ENCODE measurements around the gene ABI3BP.

ABI3BP gene

DNA sequence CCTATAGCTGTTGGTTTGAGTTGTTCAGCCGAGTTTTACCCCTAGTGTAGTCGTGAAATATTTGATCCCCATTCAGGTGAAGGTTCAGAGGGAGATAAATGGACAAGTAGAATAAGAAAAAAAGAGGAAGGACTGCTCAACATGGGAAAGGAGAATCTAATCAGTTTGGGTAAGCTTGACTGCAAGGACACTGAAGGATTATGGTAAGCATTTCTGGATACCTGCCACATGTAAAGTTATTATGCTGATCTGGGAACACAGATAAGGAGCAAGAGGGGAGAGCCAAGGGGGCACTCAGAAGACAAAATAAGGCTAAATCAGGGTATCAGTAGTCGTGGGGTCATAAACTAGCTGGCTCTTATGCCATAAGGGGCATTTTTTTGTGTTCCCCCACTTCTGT lies 234.1 kb downstream of the ABI3BP start:
- Histone ChIP-seq H3K27ac (ENCODE audit: insufficient read depth, low read length, poor library complexity, severe bottlenecking) (no peak overlapping the region), H3K36me3 (ENCODE audit: control insufficient read depth, insufficient read depth, low read length) (no peaks in the 10 kb centered on the region), H3K4me3 (ENCODE audit: insufficient read depth, low read depth, low read length, poor library complexity, severe bottlenecking) (no peak overlapping the region), H3K9me3 (ENCODE audit: control insufficient read depth, low read length) (no peaks in the 10 kb centered on the region), H3K4me1 (ENCODE audit: control insufficient read depth, insufficient read depth, low read length, poor library complexity, severe bottlenecking) (no peaks in the 10 kb centered on the region), H3K27me3 (replicated peaks; ENCODE audit: control insufficient read depth, insufficient read depth, low read length, poor library complexity, severe bottlenecking) (no peaks in the 10 kb centered on the region)
- DNase-seq: no peak

DNA sequence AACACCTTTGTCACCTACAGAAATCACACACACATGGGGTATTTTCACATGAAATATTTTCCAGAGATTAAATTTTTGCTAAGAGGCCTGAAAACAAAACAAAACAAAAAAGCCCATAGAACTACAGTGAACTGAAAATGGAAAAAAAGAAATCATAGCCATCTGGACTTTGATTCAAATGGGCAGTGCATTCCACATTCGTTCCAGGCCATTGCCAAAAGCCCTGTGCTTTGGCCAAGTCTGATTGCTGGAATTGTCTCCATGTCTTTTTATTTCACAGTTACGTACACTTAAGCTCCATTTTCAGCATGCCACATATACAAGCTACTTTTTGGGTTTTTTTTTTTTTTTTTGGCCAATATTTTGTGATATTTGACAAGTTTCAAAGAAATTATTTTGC lies 236.8 kb downstream of the ABI3BP start:
- Histone ChIP-seq H3K4me3 (ENCODE audit: insufficient read depth, low read depth, low read length, poor library complexity, severe bottlenecking) (no peak overlapping the region), H3K36me3 (ENCODE audit: control insufficient read depth, insufficient read depth, low read length) (peaks cover 6% of the 10 kb centered on the region), H3K27ac (ENCODE audit: insufficient read depth, low read length, poor library complexity, severe bottlenecking) (no peak overlapping the region), H3K4me1 (ENCODE audit: control insufficient read depth, insufficient read depth, low read length, poor library complexity, severe bottlenecking) (no peaks in the 10 kb centered on the region), H3K27me3 (replicated peaks; ENCODE audit: control insufficient read depth, insufficient read depth, low read length, poor library complexity, severe bottlenecking) (no peaks in the 10 kb centered on the region), H3K9me3 (ENCODE audit: control insufficient read depth, low read length) (no peaks in the 10 kb centered on the region)
- DNase-seq: no peak

DNA sequence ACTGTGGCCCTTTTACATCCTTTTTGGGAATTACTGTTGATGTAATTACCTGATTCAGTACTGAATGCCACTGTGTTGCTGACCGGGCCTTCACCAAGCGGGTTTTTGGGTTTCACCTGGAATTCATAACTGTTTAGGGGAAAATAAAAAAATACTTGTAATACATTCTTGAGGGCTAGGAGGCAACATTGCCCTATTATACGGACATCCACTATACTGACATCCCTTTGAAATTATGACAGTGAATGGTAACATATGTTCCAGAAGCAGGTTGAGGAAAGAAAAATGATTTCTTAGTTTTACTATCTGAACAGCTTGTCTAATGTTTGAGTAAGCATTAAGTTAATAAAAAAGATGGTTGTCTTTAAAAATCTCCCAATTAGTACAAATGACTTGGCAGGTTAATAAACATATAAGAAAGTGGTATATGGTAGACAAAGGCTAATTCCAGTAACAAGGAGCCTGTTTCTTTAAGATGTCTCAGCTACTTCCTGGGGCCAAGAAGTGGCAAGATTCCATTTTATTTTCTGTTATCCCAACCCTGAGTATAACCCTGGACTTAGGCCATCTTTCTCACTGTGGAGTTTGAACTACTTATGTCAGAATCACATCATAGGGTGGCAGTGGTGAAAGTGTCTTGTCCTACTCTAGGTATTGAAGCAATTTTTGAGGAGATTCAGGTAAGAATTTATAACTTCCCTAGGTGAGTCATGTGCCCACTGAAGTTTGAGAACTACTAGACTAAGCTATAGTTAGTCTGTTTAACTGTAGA lies 238.5 kb downstream of the ABI3BP start:
- H3K36me3 ChIP-seq (ENCODE audit: control insufficient read depth, insufficient read depth, low read length): peaks cover 10% of the 10 kb centered on the region
- no peaks in the 10 kb centered on the region for H3K4me1 ChIP-seq (ENCODE audit: control insufficient read depth, insufficient read depth, low read length, poor library complexity, severe bottlenecking)
- no peaks in the 10 kb centered on the region for H3K9me3 ChIP-seq (ENCODE audit: control insufficient read depth, low read length)
- H3K27ac ChIP-seq (ENCODE audit: insufficient read depth, low read length, poor library complexity, severe bottlenecking): no peak overlapping the region
- no peak overlapping the region for H3K4me3 ChIP-seq (ENCODE audit: insufficient read depth, low read depth, low read length, poor library complexity, severe bottlenecking)
- H3K27me3 ChIP-seq (replicated peaks; ENCODE audit: control insufficient read depth, insufficient read depth, low read length, poor library complexity, severe bottlenecking): no peaks in the 10 kb centered on the region
- DNase-seq: no peak

DNA sequence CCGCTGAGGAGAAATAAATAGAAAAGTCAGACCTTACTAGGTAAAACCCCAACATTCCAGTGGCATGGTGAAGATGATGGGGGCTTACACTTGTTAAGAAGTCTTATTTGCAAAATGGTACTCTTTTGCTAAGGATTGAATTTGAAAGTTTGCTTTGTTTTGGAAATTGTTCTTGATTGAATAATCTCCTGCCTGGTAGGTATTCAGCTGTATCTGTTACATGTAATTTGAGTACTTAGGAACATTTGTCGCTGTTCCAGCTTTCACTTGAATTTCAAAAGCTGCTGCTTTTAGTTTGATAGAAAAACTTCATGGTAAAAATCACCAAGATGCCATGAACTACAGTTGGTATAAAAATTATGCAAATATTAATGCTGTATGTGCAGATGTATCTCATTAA lies 239.4 kb downstream of the ABI3BP start:
- no peak overlapping the region for H3K27ac ChIP-seq (ENCODE audit: insufficient read depth, low read length, poor library complexity, severe bottlenecking)
- no peaks in the 10 kb centered on the region for H3K9me3 ChIP-seq (ENCODE audit: control insufficient read depth, low read length)
- H3K4me1 ChIP-seq (ENCODE audit: control insufficient read depth, insufficient read depth, low read length, poor library complexity, severe bottlenecking): no peaks in the 10 kb centered on the region
- H3K27me3 ChIP-seq (replicated peaks; ENCODE audit: control insufficient read depth, insufficient read depth, low read length, poor library complexity, severe bottlenecking): no peaks in the 10 kb centered on the region
- no peak for DNase-seq
- peaks cover 18% of the 10 kb centered on the region for H3K36me3 ChIP-seq (ENCODE audit: control insufficient read depth, insufficient read depth, low read length)
- no peak overlapping the region for H3K4me3 ChIP-seq (ENCODE audit: insufficient read depth, low read depth, low read length, poor library complexity, severe bottlenecking)

DNA sequence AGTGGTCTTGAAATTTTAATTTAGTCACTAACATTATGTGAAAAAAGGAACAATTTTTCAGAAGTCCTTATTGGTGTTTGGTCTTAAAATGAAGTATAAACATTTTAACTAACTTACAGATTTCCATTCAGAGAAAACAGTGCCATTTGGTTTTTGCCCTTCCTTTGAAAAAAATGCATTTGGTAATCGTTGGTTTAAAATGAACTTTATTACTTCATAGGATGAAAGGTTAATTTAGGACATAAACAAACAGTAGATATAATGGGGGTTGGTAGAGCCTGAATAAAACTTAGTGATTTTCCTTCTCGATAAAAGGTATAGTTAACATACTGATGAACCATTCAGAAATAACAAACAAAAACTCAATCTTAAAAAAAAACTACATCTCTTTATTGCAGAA lies 244.3 kb downstream of the ABI3BP start:
- Histone ChIP-seq H3K36me3 (ENCODE audit: control insufficient read depth, insufficient read depth, low read length) (peaks cover 49% of the 10 kb centered on the region), H3K4me1 (ENCODE audit: control insufficient read depth, insufficient read depth, low read length, poor library complexity, severe bottlenecking) (no peaks in the 10 kb centered on the region), H3K27ac (ENCODE audit: insufficient read depth, low read length, poor library complexity, severe bottlenecking) (no peak overlapping the region), H3K9me3 (ENCODE audit: control insufficient read depth, low read length) (no peaks in the 10 kb centered on the region), H3K27me3 (replicated peaks; ENCODE audit: control insufficient read depth, insufficient read depth, low read length, poor library complexity, severe bottlenecking) (no peaks in the 10 kb centered on the region), H3K4me3 (ENCODE audit: insufficient read depth, low read depth, low read length, poor library complexity, severe bottlenecking) (no peak overlapping the region)
- DNase-seq: no peak

DNA sequence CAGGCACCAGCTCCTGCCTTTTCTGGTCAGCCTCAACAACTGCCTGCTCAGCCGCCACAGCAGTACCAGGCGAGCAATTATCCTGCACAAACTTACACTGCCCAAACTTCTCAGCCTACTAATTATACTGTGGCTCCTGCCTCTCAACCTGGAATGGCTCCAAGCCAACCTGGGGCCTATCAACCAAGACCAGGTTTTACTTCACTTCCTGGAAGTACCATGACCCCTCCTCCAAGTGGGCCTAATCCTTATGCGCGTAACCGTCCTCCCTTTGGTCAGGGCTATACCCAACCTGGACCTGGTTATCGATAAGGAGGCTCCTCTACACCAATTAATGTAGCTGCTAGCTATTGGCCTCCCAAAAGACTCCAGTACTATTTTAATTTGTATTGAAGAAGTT lies 245.0 kb downstream of the ABI3BP start:
- DNase-seq: no peak
- Histone ChIP-seq H3K27ac (ENCODE audit: insufficient read depth, low read length, poor library complexity, severe bottlenecking) (no peak overlapping the region), H3K4me3 (ENCODE audit: insufficient read depth, low read depth, low read length, poor library complexity, severe bottlenecking) (no peak overlapping the region), H3K4me1 (ENCODE audit: control insufficient read depth, insufficient read depth, low read length, poor library complexity, severe bottlenecking) (no peaks in the 10 kb centered on the region), H3K9me3 (ENCODE audit: control insufficient read depth, low read length) (no peaks in the 10 kb centered on the region), H3K27me3 (replicated peaks; ENCODE audit: control insufficient read depth, insufficient read depth, low read length, poor library complexity, severe bottlenecking) (no peaks in the 10 kb centered on the region), H3K36me3 (ENCODE audit: control insufficient read depth, insufficient read depth, low read length) (peaks cover 49% of the 10 kb centered on the region)

DNA sequence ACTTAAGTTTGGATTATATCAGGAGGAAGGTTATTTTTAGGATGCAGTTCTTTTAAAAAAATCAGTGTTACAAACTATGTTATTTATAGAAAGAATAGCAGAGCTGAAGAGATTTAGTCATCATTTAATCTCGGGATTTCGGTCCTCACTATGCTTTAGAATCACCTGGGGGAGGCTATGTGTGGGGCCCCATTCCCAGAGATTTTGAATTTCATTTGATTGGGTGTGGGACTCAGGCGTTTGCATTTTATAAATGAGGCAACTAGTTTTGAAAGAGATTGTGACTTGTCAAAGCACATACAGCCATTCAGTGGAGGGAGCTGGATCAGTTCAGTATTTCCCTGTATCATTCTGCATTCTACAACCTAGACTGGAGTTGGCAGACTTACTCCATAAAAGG lies 247.1 kb downstream of the ABI3BP start:
- no peak for DNase-seq
- Histone ChIP-seq H3K27me3 (replicated peaks; ENCODE audit: control insufficient read depth, insufficient read depth, low read length, poor library complexity, severe bottlenecking) (no peaks in the 10 kb centered on the region), H3K36me3 (ENCODE audit: control insufficient read depth, insufficient read depth, low read length) (peaks cover 46% of the 10 kb centered on the region), H3K4me1 (ENCODE audit: control insufficient read depth, insufficient read depth, low read length, poor library complexity, severe bottlenecking) (no peaks in the 10 kb centered on the region), H3K9me3 (ENCODE audit: control insufficient read depth, low read length) (no peaks in the 10 kb centered on the region), H3K4me3 (ENCODE audit: insufficient read depth, low read depth, low read length, poor library complexity, severe bottlenecking) (no peak overlapping the region), H3K27ac (ENCODE audit: insufficient read depth, low read length, poor library complexity, severe bottlenecking) (no peak overlapping the region)

DNA sequence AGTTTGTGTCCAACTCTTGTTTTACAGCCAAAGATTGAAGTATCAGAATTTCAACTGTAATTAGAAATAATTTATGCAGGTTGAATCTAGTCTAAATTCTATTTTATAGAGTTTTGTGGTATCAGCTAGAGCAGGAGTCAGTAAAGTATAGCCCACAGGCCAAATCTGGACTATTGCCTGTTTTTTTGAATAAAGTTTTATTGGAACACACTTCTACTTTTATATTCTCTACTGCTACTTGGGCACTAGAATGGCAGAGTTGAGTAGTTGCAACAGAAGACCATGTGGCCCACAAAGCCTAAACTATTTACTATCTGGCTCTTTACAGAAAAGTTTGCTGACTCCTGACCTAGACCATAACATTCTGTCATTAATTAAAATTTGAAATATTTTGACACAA lies 247.6 kb downstream of the ABI3BP start:
- Histone ChIP-seq H3K36me3 (ENCODE audit: control insufficient read depth, insufficient read depth, low read length) (peaks cover 44% of the 10 kb centered on the region), H3K27me3 (replicated peaks; ENCODE audit: control insufficient read depth, insufficient read depth, low read length, poor library complexity, severe bottlenecking) (no peaks in the 10 kb centered on the region), H3K4me1 (ENCODE audit: control insufficient read depth, insufficient read depth, low read length, poor library complexity, severe bottlenecking) (no peaks in the 10 kb centered on the region), H3K4me3 (ENCODE audit: insufficient read depth, low read depth, low read length, poor library complexity, severe bottlenecking) (no peak overlapping the region), H3K9me3 (ENCODE audit: control insufficient read depth, low read length) (no peaks in the 10 kb centered on the region), H3K27ac (ENCODE audit: insufficient read depth, low read length, poor library complexity, severe bottlenecking) (no peak overlapping the region)
- no peak for DNase-seq

DNA sequence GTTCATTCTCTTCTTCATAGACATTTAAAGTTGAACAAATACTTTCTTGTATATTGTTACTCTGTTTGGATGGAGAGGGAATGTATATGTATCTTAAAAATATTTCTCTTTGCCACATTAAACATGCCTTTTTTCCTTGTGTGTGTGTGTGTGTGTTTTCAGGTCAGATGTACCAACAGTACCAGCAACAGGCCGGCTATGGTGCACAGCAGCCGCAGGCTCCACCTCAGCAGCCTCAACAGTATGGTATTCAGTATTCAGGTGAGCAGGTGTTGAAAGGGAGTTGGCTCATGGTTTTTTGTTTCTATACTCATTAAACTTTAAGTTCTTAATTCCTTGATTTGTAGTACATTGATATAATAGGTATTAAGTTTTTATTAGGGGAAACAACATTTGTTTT lies 248.6 kb downstream of the ABI3BP start:
- Histone ChIP-seq H3K36me3 (ENCODE audit: control insufficient read depth, insufficient read depth, low read length) (peaks cover 50% of the 10 kb centered on the region), H3K4me1 (ENCODE audit: control insufficient read depth, insufficient read depth, low read length, poor library complexity, severe bottlenecking) (no peaks in the 10 kb centered on the region), H3K4me3 (ENCODE audit: insufficient read depth, low read depth, low read length, poor library complexity, severe bottlenecking) (no peak overlapping the region), H3K27me3 (replicated peaks; ENCODE audit: control insufficient read depth, insufficient read depth, low read length, poor library complexity, severe bottlenecking) (no peaks in the 10 kb centered on the region), H3K27ac (ENCODE audit: insufficient read depth, low read length, poor library complexity, severe bottlenecking) (no peak overlapping the region), H3K9me3 (ENCODE audit: control insufficient read depth, low read length) (no peaks in the 10 kb centered on the region)
- no peak for DNase-seq

DNA sequence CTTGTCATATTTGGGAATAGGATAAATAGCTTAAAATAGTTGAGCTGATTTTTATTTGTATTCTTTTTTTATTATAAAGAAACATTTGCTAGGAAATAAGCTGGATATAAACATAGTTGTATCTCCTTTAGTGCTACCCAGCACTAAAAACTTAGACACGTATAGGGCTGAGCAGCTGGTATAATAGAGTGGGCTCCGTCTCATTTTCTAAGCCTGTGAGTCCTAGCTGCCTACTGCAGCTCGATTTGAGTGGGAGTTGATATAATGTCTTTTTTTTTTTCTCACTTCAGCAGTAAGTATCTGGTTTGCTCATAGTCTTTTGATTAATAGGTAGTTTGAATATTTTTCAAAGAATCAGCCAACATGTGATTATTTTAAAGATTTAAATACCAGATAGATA lies 249.7 kb downstream of the ABI3BP start:
- DNase-seq: no peak
- Histone ChIP-seq H3K27me3 (replicated peaks; ENCODE audit: control insufficient read depth, insufficient read depth, low read length, poor library complexity, severe bottlenecking) (no peaks in the 10 kb centered on the region), H3K4me3 (ENCODE audit: insufficient read depth, low read depth, low read length, poor library complexity, severe bottlenecking) (no peak overlapping the region), H3K36me3 (ENCODE audit: control insufficient read depth, insufficient read depth, low read length) (peaks cover 49% of the 10 kb centered on the region), H3K4me1 (ENCODE audit: control insufficient read depth, insufficient read depth, low read length, poor library complexity, severe bottlenecking) (no peaks in the 10 kb centered on the region), H3K9me3 (ENCODE audit: control insufficient read depth, low read length) (no peaks in the 10 kb centered on the region), H3K27ac (ENCODE audit: insufficient read depth, low read length, poor library complexity, severe bottlenecking) (no peak overlapping the region)
